ENCODE results near the gene CHST10.

Gene CHST10

DNA sequence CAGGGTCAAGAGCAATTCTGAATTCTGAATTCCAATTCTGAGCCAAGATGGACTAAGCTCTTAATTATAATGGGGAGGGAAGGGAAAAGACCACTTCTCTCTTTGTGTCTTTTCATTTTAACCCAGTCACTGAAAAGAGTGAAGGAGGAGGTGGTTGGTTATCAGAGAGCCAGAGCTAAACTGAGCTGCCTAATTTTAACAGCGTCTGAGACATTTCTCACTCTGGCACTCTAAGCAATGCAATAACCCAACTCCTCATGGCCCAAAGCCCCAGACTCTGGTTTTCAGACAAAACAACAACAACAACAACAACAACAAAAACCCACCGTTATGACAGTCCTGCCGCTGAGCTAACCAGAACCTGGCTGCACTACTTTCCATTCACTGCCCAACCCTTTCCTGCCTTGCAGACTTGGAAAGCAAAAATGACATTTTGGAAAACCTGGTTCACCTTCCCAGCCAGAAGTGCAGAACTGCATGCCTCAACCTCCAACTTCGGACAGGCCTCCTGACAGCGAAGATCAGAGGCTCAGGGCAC, 1.0 kb downstream of the CHST10 start:
- no peak for DNase-seq (ENCODE audit: low read depth)

DNA sequence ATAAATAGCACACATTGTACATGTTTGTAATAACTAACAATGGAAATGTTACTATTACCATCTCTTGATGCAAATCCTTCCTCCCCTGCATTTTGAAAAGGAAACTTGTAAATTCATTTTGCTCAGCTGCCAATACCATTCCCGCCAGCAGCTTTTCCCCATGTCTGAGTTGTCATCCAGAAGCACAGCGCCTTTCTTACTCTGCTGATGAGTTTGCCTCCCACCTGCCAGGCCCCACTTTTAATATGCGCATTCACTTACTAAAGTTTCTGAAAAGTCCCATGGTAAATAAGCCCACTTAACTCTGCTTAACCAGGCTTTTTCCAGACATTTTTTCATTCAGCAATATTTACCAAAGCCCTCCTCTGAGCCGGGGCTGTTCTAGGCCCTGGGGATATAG, 3.9 kb downstream of the CHST10 start:
- DNase-seq (ENCODE audit: low read depth), result no peak

DNA sequence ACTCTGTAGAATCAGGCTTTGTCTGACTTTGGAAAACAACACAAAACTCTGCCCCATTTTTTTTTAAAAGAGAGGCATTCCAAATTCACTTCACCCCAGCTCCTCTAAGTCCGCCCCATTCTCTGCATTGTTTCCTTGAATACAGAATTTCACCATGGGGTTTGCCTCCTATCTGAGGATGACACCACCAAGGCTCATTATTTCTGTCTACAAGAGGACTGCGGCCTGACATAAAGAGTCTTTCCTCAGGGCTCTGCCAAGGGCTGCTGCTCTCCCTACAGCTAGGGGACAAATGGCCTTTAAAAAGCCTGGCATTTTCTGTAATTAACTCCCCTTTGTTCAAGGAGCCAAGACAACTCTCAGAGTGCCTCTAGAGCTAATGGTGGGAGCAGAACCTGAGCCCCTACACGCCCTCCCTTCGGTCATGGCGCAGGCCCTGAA, 4.6 kb downstream of the CHST10 start:
- no peak for DNase-seq (ENCODE audit: low read depth)

DNA sequence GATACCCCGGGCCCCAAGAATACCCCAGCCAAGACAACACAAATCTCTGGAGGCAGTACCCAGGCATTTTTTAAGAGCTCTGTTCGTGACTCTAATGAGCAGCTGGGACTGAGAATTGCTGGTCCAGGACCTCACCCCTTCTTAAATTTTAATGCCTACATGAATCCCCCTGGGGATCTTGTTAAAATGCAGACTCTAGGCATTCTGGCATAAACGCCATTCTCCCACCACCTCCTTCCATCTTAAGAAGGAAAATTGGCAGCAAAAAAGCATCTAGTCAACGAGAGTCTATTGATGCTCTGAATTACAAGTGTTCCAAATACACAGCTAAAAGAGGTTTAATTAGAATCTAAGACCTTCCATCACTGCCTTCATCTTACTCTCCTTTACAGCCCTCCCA, 5.0 kb downstream of the CHST10 start:
- no peak for DNase-seq (ENCODE audit: low read depth)

DNA sequence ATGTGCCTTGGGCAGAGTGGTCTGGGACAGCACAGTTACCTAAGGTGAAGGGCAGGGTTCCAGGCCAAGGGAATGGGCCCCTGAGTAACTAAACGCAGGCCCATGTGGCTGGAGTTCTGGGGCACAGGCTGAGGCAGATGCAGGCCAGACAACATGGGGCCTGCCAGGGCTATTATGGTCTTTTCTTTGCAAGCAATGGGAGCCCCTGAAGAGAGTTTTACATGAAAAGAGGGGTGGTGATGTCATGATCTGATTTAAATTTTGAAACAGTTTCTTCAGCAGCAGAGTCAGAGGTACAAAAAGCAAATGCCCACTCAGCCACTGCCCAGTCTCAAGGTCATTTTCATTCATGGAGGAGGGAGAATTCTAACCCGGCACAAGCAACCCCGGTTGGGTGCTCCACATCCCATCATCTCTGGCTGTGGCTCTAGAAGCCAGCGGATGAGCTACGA, 5.6 kb downstream of the CHST10 start:
- DNase-seq (ENCODE audit: low read depth), result no peak

DNA sequence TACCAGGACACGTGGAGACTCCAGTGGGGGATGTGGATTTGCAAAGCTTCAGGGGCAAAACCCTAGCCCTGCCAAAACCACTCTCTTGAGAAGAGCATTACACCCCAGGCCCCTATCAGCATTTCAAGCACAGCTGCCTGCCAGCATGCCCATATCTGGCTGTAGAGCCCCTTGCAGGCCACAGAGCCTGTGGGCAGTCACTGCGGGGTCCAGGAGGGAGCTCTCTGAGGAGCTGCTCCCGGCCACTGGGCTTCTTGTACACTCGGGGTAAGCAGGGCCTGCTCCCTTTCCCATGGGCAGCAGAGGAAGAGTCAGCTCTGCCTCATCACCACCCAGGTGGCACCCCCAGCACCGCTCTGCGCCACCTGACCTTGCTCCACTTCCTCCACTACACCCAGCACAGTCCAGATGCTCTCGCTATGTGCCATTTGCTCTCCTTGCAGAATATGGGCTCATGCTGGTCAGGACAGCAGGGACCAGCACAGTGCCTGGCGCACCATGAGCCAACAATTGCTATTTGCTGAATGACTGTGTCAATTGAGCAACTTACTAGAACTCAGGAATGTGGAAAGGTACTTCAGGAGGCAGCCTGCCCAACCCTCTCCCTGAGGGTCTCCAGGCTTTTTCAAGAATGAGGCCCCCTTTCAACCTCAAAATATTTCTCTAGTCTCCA, 7.4 kb downstream of the CHST10 start:
- no peak for DNase-seq (ENCODE audit: low read depth)

DNA sequence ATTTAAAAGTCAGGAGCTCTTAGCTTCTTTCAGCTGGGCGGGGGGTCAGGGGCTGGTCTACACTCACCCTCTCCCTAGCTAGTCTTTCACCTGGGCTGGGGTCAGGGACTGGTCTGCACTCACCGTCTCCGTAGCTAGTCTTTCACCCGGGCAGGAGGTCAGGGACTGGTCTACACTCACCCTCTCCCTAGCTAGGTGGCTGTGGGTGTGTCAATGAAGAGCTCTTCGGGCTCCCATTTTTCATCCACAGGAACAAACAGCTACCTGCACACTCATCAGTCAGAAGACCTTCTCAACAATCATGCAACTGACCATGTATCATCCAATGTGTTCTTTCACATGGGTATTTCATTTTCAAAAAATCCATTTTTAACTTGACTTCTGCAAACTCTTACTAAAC, 8.0 kb downstream of the CHST10 start:
- DNase-seq (ENCODE audit: low read depth), result no peak

DNA sequence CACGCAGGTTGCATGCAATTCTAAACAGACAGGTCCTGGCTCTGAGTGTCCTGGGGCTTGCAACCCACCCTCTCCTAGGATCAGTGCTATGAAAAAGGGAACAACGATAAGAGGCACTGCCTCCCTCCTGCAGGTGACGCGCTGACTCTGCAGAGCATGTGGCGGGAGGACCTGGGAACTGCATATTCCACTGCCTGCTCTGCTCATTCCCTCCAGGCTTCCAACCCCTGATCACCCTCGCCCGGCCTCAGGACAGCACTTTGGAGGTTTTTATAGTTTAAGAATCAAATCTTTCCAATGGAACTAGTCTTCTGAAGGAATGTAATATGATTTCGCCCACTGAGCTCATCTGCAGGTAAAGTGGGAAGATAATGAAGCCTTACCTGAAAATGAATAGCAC, 8.5 kb downstream of the CHST10 start:
- no peak for DNase-seq (ENCODE audit: low read depth)

DNA sequence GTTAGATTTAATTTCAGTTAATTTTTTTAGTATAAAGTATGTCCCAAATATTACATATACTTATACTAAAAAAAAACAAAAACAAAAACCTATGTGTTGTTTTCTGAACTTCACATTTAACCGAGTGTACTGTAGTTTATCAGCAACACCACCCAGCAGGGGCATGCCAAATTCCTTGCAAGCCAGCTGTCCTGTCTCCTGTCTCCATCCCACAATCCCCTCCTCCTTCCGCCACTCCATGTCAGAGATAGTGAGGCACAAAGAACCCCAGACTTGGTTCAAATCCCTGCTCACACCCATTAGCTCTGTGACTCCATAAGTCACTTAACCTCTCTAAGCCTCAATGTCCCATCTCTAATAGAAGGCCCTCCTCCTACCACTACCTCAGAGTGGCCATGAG, 9.4 kb downstream of the CHST10 start:
- DNase-seq (ENCODE audit: low read depth), result no peak

DNA sequence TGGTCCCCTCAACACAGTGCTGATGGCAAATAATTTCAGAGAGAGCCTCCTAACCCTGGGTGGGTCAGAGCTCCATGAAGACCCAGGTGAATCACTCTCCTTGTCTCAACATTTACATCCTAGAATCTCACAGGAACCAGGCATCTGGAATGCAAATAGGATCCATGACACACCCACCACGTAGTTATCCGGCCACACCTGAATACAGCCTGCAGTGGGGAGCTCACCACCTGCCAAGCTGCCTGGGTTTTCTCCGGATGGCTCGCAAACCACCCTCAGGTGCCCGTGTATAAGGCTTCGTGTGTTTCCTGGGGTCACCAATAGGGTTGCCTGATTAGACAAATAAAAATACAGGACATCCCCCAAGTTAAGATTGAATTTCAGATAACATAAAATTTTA, 9.9 kb downstream of the CHST10 start:
- DNase-seq (ENCODE audit: low read depth), result no peak

DNA sequence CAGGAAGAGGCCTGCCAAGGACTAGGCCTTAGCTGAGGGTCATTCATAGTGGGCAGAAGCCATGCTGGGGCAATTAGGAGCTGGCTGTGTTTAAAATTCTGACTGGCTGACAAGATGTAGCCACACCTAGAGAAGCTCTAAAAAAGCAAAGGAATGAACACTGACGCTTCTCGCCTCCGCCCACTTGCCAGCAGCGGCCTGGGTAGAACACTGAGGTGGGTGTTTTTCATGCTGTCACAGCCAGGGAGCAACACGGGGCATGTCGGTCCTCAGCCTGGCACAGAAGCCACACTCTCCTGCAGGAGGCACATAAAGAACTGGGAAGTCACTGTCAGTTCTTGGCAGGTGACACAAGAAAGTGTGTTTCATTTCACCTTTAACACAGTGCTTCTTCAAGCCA, 10.4 kb downstream of the CHST10 start:
- DNase-seq (ENCODE audit: low read depth), result no peak

DNA sequence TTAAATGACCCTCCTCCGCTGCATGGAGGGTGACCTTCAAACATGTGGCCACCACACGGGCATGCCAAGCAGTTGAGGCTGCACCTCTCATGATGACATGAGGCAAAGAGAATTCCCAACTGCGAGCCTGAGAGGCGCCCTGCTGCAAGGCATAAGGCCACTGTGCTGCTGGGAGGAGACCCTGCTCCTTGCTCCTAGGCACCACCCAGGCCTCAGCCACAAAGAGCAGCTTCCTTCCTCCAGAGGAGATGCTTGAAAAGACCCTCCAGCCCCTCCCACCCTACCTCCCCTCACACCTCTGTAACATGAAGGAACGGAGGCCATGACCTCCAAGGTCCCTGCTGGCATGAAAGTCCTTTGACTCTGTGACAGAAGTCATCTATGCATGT, 11.4 kb downstream of the CHST10 start:
- no peak for DNase-seq (ENCODE audit: low read depth)

DNA sequence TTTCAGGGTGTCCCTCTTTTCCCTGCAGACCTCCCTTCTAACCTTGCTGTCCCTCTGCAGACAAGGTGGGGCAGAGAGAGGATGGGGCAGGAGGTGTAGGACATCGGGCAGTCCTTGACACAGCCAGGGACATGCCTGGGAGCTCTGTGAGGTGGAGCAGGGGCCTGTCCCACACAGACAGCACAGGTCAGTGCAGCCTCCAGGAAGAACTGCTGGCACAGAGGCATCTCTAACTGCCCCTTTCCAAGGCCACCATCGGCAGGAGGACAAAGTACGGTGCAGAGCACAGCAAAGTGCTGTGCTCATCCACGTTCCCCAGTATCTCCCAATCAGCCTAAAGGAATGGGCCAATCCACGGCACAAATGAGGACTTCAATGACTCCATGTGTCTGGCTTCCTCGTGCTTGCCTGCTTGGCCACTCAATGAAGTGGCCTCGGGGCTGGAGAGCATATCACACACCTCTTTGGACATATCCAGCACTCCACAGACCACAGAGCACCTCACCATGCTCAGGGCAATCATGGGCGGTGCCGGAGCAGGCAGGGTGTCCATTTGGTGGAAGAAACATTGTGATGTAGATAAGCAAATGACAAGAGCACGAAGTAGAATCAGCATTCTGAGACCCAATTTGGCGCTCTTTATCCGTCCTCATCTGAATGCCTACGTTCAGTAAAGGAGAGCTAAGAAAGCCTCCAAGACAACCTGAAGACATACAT, 11.9 kb downstream of the CHST10 start:
- DNase-seq (ENCODE audit: low read depth), result no peak

DNA sequence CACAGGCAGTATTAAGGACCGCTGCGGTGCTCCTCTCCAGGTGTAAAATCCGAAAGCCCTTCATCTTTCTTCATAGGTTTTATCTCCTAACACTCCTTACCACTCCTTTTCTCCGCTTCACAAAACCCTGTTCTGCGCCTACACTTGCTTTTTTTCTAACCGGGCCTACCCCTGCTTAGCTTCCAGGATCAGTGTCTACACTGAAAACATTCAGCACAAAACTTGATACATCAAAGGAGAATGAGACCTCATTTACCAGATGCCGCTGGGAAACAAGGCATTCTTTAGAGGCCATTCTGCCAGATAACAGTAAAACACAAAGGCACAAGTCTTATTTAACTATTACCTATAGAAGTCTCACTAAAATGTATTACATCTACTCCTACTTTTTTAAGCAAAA, 13.1 kb downstream of the CHST10 start:
- no peak for DNase-seq (ENCODE audit: low read depth)

DNA sequence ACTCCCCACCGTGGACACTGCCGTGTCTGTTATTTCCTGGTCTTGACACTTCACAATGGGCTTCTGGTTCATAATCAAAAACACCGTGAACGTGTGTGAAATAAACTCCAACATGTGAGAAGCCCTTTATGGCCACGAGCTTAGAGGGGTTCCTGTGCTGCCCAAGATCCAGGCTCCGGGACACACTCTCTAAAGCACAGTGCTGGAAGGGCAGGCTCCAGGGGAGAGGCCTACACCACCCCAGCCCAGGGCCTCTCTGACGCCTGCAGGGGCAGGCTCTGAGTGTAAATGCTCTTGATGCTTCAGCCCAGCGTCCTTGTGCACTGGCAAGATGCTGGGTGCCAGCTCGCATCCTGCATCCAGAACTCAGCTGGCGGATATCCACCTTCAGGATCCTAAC, 13.7 kb downstream of the CHST10 start:
- no peak for DNase-seq (ENCODE audit: low read depth)

DNA sequence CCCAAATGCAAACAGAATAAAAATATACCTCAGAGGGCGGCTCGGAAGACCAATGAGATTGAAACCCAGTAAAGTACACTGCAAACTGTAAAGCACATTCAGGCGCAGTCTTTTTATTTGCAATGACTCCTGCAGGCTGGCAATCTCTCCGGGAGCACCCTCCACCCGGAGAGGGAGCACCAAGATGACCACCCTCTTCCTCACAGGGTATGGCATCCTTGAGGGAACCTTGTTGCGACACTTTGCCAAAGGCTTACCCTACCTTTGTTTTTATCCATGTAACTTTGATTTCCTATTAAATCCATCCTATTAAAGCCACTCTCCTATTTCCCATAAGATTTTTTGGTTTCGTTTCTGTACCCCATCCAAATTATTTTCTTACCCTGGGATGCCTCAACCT, 16.2 kb downstream of the CHST10 start:
- DNase-seq (ENCODE audit: low read depth), result no peak

DNA sequence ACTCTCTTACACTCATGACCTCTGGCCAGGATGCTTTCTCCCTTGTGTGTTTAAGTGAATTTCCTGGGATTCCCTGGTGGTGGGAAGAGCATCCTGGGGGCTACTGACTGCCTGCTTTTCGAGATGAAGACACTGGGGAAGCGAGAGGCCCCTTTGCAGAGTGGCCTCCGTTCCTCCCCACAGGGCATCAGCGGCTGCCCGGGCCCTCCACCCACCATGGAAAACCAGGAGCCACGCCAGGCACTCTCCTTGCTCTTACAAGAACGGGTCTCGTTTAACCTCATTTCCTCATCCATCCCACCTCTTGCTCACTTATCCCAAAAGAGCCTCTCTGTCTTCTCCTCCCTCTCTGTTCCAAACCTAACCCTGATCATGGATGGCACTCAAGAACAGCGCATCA, 17.8 kb downstream of the CHST10 start:
- DNase-seq (ENCODE audit: low read depth), result no peak

DNA sequence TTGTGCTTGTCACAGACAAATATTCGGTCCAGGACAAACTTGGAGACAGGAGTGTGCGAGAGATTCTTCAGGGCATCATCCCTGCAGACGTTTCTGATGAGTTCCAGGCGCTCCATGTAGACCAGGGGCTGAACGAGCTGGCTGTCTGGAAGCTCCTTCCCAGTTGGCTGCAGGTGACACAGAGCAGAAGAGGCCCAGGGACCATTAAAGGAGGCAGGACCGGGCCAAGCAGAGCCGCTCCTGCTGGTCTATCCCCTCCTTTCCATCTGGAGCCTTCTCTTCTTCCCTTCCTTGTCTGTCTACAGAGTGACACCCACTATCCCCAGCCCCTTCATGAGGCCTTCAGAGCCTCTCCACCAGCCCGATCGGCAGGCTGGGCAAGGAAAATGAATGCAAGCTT, 19.5 kb downstream of the CHST10 start:
- DNase-seq (ENCODE audit: low read depth), result no peak

DNA sequence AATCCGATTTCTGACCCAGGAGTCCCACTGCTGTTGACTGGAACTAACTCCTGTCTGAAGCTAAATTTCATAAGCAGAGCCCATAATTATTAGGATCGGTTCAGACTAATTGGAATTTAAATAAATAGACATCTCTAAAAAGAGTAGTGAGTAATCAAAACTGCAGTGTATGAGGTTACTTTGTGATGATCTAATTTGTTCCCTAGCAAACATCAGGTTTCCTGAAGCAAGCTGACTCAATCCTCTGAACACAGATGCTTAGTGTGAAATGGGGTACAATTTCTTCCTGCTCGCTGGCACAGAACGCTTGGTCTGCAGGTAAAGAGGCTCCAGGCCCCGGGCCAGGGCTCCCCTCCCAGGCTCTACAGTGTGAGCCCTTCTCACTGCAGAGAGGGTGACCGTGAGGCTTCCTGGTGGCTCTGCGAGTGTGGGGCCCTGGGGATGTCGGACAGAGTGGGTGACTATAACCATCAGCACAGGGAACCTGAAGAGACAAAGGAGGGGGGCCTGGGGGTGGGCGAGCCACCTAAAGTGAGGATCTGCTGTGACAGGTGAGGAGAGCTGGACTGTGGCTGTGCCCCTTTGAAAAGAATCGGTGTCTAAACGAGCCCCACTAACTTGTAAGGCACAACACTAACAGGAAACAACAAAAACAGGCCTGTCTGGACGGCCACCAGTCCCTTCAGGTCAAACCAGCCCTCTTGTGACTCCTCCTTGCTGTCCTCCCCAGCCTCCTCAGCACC, 20.2 kb downstream of the CHST10 start:
- no peak for DNase-seq (ENCODE audit: low read depth)

DNA sequence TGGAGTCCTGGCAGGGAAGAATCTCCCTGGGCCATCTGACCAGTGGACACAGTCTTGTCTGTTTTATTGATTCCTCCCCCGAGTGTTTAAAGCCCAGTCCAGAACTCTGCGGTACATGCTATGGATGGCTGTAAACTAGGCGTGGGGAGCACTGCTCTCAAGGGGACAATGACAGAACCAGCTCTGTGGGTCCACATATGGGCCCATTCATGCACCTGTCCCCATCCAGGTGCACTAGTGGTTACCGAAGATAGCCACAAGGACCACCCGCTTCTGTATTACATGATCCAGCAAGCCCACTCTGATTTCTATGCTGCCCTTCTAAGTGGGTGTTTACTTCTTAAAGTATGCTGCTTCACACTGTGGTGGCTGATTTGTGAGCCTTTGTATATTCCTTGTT, 21.0 kb downstream of the CHST10 start:
- no peak for DNase-seq (ENCODE audit: low read depth)

DNA sequence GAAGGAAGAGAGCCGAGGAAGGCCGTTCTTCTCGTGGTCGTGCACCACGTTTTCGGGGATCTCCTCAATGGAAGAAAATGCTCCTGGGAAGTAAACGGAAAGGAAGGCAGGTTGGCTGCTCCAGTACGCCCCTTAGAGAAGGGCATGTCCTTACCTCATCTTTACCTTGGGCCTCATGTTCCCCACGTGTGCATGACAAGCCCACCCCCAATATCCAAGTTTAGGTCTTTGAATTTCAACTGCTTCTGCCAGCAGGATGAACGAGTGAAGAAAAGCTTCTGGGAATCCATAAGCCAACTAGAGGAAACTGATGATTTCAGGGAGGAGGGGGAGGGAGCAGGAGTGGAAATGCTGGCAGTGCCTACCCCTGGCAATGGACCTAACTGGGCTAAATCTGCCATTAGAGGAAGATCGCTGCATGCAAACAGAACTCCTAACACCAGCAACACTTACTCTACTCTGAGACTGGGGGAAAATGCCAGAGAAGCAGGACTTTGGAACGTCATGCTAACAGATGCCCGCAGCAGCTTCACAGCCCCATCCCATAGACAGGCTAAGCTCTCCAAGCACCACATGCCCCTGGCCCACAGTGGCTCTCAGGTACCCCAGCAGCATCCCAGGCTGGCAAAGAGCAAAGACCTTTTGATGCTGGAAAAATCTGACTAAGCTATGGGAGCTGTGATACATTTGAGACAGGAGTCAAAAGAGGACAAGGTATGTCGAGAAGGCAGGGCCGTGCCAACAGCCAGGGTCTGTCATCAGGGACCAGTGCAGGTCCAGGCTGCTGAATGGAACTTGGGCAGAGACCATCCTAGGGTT, 21.7 kb downstream of the CHST10 start:
- no peak for DNase-seq (ENCODE audit: low read depth)

DNA sequence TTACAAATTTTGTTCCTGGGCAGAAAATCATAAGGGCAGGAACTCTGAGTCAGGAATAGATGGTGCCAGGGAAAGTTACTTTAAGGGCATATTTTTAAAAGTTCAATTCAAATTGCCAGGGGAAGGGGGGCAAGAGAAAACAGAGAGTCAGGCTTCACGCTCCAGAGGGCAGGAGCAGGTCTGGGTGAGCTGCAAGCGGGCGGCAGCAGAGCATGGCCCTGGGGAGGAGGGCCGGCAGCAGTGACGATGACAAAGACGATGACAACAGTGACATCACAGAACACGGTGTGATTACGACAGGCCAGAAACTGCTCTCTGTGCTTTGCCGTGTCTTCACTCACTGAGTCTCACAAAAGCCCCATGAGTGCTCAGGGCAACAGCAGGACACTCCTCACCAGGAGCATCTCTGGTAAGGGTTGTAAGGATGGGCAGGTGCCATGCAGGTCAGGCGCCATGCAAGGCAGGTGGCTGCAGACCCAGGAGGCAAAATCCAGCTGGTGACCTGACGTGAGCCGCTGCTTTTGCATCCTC, 23.3 kb downstream of the CHST10 start:
- no peak for DNase-seq (ENCODE audit: low read depth)
